ENCODE measurements around the gene UGCG.
"Not testable (repeated sequence)": the region's sequence is repeated elsewhere in the genome, so short reads cannot be mapped to it uniquely, and the experiment has no call there.

Gene UGCG

DNA sequence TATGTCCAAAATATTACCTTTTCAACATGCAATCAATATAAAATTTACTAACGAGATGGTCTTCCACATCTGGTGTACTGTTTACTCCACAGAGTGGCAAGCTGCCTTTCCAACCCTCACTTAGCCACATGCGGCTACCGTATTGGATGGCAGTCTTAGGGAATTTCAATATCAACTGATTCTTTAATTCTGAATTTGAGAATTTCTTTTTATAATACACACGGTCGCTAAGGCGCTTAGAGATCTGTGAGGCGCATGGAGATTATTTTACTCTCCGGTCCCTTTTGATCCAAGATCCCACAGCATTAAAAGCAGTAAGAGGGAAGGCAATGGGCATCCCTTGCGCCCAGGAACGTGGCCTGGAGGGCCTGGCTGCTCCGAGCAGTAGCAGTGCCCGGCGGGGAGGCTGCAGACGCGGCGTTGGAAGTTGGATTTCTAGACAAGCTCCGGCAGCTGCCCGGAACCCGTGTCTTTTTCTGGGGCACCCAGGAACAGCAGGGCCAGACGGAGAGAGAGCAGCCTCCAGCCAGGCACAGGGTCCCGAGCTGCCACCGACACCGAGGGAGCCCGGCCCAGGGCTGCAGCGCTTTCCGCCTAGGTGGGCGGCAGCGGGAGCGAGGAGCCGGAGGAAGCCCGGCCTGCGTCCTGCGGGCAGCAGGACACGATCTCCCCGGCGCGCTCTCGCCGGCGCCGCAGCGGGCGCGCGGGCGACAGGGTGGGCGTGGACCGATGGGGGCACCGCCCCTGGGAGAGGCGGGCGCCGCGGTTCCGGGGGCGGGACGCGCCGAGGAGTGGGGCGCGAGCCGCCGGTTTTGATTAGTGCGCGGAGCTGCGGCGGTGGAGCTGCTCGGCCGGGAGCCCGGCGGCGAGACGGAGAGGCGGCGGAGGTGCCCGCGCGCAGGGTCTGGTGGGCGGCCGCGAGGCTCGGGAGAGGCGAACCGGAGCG lies at the start of gene UGCG:
Gene UGCG (plus strand): TSS at position 819 of the 946 bp plus-strand sequence. CDS start 402 bp downstream, outside the sequence.
- DNase-seq, result peak; percentile 91

DNA sequence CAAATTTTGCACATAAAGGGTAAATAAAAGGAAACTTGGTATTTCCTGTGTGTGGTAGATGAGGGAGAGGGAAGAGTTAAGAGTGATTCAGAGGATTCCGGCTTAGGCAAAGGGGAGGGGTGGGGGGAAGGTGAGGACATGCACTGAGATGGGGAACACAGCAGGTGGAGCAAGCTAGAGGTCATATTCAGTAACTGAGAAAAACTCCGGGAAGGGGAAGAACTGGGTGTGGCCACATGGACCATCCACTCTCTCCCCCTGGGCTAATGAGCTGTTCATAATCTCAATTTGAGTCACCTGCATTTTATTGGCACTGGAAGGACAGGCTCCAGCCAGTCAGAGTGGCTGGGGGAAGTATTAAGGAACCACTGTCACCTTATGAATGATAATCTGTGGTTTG lies 45.1 kb upstream of the UGCG start:
- DNase-seq, result no peak

DNA sequence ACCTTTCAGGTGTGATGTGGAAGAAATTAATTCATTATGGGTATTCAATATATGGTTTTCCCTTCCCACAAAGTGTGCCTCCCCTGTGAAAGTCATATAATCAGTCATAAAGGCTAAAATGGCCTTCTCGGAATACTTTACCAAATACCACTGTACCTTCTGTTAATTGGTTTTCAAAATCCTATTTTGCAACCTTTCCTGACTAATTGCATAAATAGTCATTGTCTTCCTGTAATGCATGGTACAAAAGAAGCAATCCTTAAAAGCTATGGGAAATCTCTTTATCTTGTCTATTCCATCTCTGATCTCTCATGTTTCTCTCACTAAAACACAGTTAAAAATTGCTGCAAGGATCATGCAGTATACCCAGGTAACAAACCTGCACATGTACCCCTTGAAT lies 44.3 kb upstream of the UGCG start:
- peak; percentile 18 for DNase-seq

DNA sequence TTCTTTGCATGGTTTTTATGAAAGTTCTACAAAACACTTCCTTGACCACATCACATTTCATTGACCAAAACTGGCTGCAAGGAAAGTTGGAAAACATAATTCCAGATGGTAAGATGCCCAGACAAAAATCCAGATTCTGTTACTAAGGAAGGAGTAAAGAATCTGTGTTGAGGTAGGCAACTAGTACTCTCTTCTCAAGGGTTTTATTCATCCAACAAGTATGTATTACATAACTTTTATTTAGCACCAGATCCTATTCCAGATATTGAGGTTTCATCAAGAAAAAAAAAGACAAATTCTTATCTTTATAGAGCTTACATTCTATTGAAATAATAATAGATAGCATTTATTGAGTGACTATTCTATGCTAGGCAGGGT lies 43.2 kb upstream of the UGCG start:
- DNase-seq, result no peak

DNA sequence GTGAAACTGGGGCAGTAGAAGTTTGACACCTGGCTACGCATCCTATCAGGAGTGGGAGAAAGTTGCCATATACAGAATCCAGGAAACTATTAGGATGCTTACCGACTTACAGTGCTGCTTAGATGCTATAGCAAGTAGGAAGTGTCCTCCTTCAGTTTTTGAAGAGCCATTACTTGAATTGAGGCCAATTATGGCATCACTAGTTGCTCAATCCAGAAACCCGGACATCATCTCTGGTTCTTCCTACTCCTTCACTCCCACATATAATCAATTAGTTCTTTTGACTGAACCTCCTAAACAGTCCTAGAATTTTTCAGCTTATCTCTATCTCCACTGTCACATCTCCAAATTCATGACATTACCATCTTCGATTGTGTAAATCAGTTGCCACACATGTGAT lies 41.8 kb upstream of the UGCG start:
- DNase-seq, result peak; percentile 32

DNA sequence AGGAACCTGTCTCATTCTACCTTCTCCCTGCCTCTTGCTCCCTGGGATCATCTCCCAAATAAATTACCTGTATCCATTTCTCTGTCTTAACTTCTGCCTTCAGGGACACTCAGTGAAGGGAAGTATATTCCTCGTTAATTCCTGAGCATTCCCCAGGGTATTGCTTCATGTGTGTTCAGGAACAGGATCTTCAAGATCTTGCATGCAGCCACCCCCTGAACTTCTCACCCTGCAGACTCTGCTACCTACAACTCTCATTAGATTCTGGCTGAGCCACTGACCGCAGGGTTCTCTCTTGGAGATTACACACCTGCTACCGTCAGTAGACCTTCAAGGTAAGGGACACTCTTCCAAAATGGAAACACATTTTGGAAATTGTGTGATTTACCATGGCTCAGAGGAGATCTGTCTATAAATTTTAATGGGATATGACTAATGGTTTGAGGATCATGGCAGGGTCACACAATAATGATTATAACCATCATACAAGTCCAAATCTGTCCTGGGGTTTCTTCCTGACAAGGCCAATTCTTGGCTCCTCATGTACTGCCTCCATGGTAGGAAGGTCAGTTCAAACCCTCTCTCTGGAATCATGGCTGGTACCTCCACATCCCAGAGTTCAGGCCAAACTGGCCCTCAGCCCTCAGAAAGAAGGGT lies 38.9 kb upstream of the UGCG start:
- DNase-seq, result no peak

DNA sequence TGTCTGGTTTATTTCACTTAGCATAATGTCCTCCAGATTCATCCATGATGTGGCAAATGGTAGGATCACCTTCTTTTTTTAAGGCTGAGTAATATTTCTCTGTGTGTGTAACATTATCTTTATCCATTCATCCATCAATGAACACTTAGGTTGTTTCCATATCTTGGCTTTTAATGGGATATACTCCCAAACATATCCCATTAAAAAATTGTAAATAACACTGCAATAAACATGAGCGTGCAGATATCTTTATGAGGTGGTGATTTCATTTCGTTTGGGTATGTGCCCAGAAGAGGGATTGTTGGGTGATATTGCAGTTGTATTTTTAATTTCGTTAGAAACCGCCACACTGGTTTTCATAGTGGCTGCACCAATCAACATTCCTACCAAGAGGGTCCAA lies 36.2 kb upstream of the UGCG start:
- no peak for DNase-seq

DNA sequence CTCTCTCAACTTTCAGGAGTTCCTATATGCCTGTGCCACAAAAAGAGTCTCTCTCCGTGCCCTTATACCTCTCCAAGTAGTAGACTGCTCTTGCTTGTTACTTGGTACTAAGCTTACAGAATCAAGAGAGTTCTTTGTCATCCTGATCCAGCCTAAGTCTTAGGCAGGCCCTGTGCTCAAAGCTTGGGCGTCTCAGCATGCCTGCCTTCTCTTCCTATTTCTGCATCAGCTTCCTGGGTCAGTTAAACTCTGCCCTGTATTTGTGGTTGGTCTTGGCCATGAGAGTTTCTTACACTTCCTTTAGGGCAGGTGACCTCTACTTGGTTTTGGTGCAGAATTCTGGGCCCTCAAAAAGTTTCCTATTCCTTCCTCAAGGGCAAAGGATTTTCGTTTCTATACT lies 33.0 kb upstream of the UGCG start:
- DNase-seq, result no peak

DNA sequence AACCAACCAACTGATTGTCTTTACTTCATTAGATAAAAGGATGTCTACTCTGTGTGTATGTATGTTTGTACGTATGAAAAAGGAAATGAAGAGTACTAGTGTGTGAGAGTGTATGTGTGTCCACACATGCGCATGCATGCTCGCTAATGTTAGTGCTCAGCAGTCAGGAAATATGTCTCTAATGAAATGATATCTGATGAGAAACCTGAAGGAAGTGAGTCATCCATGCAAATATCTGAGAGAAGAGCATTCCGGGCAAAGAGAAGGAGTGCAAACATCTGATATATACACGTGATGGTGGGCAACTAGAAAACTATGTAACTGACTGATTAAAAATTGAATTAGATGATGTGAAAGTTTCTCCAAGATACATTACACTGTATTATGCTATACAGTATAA lies 29.6 kb upstream of the UGCG start:
- DNase-seq, result no peak

DNA sequence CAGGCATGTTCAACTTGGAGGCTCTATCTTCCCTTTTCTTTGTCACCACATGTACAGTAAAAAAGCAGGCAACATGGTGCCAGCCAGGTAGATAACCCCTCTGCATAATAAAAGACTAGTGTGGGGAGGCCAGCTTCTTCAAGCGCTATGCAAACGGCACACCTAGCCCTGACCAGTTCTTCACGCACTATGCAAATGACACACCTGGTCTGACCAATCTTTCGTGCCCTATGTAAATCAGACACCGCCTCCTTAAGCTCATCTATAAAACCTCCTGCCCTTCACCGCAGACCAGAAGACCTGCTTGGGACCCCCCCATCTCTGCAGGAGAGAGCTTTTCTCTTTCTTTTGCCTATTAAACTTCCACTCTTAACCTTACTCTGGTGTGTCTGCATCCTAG lies 28.1 kb upstream of the UGCG start:
- no peak for DNase-seq

DNA sequence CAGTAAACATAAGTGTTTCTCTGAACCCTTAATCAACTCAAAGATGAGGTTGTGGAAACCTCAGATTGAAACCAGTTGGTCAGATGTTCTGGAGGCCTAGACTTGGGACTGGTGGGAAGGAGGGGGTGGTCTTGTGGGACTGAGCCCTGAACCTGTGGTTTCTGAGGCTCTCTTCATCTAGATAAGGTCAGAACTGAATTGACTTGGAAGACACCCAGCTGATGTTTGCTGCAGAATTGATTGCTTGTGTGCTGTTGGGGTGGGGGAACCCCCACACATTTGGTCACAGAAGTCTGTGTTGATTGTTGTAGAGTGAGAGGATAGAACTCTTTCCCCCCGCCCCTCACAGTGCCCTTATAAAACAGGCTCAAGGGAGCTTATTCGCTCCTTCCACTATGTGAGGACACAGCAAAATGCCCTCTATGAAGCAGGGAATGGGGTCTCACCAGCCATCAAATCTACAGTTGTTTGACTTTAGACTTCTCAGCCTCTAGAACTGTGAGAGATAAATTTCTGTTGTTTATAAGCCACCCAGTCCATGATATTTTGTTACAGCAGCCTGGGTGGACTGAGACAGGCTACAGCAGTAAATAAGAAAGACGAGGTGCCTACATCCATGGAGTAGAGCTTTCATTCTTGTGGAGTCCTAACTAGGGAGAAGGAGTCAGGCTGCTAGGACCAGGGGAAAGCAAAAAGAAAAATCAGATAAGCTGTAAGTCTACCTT lies 25.7 kb upstream of the UGCG start:
- no peak for DNase-seq

DNA sequence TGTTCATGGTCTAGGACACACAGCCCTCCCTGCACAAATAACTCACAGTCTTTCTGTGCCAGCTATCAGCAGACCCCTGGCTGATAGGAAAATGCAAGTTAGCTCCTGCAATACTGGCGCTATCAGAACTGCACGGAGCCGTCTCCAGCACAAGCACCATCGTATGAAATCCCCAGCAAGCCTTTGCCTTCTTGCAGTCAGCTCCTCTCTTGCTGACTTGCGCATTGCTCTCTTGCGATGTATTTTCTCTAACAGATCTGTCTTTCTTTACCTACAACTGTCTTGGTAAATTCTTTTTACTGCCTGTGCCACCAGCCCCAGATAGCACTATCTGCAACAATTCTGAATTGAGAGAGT lies 25.1 kb upstream of the UGCG start:
- no peak for DNase-seq

DNA sequence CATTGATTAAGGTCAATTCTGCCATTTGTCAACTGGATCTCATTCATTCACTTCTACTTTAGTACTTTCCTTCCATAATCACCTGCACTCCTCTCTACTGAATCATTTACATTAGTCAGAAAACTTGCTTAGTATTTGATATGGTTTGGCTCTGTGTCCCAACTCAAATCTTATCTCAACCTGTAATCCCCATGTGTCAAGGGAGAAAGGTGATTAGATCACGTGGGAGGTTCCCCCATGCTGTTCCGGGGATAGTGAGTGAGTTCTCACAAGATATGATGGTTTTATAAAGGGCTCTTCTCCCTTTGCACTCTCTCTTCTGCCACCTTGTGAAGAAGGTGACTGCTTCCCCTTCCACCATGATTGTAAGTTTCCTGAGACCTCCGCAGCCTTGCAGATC lies 23.7 kb upstream of the UGCG start:
- DNase-seq, result no peak

DNA sequence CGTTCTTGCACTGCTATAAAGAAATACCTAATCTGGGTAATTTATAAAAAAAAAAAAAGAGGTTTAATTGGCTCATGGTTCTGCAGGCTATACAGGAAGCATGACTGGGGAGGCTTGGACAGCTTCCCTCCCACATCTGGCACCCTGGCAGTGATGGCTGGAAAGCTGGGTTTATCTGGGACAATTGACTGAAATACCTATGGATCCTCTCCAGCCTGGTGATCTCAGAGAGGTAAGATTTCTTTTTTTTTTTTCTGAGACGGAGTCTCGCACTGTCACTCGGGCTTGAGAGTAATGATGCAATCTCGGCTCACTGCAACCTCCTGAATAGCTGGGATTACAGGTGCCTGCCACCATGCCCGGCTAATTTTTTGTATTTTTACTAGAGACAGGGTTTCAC lies 22.7 kb upstream of the UGCG start:
- DNase-seq, result no peak

DNA sequence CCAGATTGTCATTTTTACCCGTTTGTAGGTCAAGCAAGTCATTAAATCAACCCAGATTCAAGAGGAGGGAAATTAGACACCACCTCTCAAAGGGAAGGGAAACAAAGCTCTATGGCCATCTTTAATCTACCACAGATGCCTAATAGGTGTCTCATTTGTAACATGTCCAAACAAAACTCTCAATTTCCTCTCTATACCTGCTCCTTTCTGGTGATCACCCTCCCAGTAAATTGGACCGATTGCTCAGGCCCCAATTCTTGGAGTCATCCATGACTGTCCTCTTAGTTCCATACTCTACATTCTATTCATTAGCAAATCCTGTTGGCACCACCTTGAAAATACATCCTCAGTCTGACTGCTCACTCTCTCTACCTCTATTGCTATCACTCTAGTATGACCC lies 22.1 kb upstream of the UGCG start:
- no peak for DNase-seq

DNA sequence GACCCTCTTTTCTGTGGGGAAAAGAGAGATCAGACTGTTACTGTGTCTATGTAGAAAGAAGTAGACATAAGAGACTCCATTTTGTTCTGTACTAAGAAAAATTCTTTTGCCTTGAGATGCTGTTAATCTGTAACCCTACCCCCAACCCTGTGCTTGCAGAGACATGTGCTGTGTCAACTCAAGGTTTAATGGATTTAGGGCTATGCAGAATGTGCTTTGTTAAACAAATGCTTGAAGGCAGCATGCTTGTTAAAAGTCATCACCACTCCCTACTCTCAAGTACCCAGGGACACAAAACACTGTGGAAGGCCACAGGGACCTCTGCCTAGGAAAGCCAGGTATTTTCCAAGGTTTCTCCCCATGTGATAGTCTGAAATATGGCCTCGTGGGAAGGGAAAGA lies 21.3 kb upstream of the UGCG start:
- not testable (repeated sequence) for DNase-seq

DNA sequence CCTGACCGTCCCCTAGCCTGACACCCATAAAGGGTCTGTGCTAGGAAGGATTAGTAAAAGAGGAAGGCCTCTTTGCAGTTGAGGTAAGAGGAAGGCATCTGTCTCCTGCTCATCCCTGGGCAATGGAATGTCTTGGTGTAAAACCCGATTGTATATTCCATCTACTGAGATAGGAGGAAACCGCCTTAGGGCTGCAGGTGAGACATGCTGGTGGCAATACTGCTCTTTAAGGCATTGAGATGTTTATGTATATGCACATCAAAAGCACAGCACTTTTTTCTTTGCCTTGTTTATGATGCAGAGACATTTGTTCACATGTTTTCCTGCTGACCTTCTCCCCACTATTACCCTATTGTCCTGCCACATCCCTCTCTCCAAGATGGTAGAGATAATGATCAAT lies 20.9 kb upstream of the UGCG start:
- DNase-seq, result not testable (repeated sequence)

DNA sequence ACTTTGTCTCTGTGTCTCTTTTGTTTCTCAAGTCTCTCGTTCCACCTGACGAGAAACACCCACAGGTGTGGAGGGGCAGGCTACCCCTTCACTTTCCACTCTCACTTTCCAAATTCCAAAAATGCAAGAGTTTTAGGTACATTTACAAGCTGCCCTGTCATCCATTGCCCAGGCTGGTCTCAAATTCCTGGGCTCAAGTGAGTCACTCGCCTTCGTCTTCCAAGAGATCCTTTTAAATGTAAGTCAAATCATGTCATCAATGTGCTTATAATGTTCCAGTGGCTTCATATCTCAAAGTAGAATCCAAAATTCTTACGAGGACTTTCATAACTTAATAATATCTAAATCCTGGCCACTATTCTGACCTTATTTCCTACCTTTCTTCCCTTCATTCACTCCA lies 20.4 kb upstream of the UGCG start:
- no peak for DNase-seq

DNA sequence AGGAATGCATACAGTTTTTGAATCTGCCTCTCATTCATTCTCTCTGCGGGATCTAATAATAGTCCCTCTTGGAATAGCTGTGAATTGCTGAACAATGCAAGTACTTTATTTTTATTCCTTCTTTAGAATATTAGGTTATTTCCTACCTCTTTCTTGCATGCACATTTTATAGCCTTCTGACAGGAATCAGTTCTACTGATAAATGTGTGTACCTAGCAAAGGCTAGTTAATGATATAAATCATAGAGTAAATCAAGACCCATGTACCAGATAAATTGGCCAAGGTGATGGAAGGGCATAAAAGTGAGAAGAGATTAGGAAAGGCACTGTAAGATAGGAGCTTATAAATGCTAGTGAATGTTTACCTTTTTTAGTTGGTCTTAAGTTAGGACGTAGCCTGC lies 19.2 kb upstream of the UGCG start:
- no peak for DNase-seq

DNA sequence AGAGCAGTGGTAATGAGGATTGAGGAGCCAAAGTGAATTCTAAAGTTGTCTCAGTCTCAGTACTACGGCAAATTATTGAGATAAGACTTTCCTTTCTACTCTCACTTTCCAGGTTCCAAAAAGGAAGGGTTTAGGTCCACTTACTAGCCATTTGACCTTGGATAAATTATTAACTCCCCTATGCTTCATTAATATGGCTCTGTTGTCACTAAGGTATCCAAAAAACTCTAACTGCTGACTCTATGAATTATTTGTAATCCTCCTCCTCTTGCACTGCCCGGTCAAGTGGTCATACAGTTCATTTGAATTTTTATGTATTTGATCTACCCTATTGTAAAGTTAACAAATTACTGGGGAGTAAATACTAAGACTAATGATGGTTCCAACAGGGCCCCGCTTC lies 17.7 kb upstream of the UGCG start:
- DNase-seq, result no peak

DNA sequence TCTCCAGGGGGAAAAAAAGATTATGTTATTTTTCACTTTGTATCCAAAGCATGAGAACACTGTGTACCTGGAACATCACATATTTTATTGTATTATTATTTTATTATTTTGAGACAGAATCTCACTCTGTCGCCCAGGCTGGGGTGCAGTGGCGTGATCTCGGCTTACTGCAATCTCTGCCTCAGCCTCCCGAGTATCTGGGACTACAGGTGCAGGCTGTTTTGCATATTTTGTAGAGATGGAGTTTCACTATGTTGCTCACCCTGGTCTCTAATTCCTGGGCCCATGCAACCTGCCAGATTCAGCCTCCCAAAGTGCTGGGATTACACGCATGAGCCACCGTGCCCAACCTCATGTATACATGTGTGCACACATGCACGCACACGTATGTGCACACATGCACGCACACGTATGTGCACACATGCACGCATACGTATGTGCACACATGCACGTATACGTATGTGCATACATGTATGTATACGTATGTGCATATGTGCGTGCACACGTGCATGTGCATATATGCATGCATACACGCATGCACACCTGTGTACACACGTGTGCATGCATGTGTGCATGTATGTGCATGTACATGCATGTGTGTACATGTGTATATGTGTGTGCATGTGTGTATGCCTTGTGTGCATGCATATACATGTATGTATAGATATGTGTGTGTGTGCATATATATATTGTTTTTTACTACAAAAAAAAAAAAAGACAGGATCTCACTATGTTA lies 9.5 kb upstream of the UGCG start:
- DNase-seq, result no peak

DNA sequence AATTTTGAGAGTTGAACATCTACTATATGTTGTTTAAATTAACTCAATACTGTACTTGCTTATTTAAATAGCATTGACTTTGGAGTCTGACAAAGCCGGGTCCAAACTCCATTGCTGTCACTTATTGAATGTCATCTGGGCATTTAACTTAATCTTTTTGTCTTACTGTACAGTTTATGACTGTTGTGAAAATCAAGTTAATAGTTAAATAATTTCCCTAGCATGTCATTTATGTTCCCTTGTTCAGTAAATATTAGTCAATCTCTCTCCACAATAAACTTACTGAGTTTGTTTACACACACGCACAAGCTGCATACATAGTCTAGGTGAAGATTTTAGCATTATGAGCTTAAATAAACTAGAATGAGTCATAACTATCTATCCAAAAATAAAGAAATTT lies 6.3 kb upstream of the UGCG start:
- no peak for DNase-seq

DNA sequence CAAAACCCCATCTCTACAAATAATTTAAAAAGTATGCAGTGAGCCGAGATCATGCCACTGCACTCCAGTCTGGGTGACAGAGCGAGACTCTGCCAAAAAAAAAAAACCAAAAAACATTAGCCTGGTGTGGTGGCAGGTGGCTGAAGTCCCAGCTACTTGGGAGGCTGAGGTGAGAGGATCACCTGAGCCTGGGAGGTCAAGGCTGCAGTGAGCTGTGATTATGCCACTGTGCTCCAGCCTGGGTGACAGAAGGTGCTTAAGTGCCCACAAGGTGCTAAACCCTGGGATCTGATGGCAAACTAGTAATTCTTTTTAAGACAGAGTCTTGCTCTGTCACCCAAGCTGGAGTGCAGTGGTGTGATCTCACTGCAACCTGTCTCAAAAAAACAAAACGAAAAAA lies 5.7 kb upstream of the UGCG start:
- DNase-seq, result not testable (repeated sequence)
